ENCODE measurements around the gene BRME1. TPM values are rescaled to one million over a fixed set of nuclear protein-coding genes. Genes with fewer than 3 reads are reported as not detected.

BRME1 gene
- total and polyA plus RNA-seq, 2 of the 13 experiments (the other 11 are each of a cell fraction or from before 2014, with no cell fraction given), result 0.74 to 1.5 TPM

DNA sequence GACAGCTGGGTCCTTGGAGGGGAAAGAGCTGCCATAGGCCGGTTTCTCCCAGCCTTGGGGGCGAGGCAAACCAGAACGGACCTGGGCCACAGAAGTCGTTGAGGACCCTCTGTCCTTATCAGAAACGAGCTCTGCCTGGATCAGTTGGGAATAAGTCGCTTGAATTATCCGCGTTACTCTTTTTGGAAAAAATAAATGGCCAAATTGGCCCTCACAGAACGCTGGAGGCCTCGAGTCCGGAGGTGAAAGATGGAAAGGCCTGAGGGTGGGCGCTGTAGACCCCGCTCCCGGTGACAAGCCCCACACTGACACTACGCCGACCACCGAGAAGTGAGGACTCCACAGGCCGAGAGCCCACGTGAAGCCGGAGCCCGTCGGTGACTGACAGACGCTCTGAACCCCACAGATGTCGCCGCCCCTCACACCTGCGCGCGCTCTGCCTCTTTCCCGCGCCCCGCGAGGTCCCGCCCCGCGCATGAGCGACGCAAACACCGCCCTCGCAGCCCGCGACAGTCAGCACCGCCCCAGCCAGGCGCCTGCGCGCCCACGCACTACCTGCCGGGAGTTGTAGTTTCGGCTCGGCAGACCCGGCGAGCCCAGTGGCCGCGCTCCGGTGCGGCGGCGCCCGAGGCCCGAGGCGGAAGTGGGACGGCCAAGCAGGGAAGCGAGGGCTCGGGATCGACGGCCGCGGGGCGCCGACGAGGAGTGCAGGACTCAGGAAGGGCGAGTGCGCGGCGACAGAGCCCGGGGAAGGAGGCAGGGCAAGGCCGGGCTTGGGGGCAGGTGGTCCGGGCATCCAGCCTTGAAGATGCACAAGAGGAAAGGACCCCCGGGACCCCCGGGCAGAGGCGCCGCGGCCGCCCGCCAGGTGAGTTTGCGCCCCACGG lies at the start of gene BRME1, which contains the start of gene CC2D1A (continued):
- TF ChIP-seq, protein P1, sequence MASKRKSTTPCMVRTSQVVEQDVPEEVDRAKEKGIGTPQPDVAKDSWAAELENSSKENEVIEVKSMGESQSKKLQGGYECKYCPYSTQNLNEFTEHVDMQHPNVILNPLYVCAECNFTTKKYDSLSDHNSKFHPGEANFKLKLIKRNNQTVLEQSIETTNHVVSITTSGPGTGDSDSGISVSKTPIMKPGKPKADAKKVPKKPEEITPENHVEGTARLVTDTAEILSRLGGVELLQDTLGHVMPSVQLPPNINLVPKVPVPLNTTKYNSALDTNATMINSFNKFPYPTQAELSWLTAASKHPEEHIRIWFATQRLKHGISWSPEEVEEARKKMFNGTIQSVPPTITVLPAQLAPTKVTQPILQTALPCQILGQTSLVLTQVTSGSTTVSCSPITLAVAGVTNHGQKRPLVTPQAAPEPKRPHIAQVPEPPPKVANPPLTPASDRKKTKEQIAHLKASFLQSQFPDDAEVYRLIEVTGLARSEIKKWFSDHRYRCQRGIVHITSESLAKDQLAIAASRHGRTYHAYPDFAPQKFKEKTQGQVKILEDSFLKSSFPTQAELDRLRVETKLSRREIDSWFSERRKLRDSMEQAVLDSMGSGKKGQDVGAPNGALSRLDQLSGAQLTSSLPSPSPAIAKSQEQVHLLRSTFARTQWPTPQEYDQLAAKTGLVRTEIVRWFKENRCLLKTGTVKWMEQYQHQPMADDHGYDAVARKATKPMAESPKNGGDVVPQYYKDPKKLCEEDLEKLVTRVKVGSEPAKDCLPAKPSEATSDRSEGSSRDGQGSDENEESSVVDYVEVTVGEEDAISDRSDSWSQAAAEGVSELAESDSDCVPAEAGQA (IDR thresholded peaks at IDR 0.05; ENCODE audit: low read depth), result no peak; the same call in none of the 2 replicates
- TF ChIP-seq, protein P1 (CRISPR knock-in tag; IDR thresholded peaks at IDR 0.05; ENCODE audit: borderline replicate concordance), result peak; percentile 73; the same call in 1 of the 2 replicates
- TF ChIP-seq, protein P2, sequence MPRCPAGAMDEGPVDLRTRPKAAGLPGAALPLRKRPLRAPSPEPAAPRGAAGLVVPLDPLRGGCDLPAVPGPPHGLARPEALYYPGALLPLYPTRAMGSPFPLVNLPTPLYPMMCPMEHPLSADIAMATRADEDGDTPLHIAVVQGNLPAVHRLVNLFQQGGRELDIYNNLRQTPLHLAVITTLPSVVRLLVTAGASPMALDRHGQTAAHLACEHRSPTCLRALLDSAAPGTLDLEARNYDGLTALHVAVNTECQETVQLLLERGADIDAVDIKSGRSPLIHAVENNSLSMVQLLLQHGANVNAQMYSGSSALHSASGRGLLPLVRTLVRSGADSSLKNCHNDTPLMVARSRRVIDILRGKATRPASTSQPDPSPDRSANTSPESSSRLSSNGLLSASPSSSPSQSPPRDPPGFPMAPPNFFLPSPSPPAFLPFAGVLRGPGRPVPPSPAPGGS (CRISPR knock-in tag; IDR thresholded peaks at IDR 0.05), result peak; percentile 97
- TF ChIP-seq ZNF562 (CRISPR knock-in tag; IDR thresholded peaks at IDR 0.05; ENCODE audit: borderline replicate concordance) (no peak), RXRA (CRISPR knock-in tag; IDR thresholded peaks at IDR 0.05) (peak; percentile 75), NONO (IDR thresholded peaks at IDR 0.05) (no peak), NONO (CRISPR knock-in tag; conservative IDR thresholded peaks at IDR 0.05) (peak; percentile 88)
- TF ChIP-seq, protein P3, sequence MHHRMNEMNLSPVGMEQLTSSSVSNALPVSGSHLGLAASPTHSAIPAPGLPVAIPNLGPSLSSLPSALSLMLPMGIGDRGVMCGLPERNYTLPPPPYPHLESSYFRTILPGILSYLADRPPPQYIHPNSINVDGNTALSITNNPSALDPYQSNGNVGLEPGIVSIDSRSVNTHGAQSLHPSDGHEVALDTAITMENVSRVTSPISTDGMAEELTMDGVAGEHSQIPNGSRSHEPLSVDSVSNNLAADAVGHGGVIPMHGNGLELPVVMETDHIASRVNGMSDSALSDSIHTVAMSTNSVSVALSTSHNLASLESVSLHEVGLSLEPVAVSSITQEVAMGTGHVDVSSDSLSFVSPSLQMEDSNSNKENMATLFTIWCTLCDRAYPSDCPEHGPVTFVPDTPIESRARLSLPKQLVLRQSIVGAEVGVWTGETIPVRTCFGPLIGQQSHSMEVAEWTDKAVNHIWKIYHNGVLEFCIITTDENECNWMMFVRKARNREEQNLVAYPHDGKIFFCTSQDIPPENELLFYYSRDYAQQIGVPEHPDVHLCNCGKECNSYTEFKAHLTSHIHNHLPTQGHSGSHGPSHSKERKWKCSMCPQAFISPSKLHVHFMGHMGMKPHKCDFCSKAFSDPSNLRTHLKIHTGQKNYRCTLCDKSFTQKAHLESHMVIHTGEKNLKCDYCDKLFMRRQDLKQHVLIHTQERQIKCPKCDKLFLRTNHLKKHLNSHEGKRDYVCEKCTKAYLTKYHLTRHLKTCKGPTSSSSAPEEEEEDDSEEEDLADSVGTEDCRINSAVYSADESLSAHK (CRISPR knock-in tag; IDR thresholded peaks at IDR 0.05; ENCODE audit: borderline replicate concordance), result 0 out of 2 replicates have a peak, but pooled peaks have one; percentile 24
- TF ChIP-seq, protein P4, sequence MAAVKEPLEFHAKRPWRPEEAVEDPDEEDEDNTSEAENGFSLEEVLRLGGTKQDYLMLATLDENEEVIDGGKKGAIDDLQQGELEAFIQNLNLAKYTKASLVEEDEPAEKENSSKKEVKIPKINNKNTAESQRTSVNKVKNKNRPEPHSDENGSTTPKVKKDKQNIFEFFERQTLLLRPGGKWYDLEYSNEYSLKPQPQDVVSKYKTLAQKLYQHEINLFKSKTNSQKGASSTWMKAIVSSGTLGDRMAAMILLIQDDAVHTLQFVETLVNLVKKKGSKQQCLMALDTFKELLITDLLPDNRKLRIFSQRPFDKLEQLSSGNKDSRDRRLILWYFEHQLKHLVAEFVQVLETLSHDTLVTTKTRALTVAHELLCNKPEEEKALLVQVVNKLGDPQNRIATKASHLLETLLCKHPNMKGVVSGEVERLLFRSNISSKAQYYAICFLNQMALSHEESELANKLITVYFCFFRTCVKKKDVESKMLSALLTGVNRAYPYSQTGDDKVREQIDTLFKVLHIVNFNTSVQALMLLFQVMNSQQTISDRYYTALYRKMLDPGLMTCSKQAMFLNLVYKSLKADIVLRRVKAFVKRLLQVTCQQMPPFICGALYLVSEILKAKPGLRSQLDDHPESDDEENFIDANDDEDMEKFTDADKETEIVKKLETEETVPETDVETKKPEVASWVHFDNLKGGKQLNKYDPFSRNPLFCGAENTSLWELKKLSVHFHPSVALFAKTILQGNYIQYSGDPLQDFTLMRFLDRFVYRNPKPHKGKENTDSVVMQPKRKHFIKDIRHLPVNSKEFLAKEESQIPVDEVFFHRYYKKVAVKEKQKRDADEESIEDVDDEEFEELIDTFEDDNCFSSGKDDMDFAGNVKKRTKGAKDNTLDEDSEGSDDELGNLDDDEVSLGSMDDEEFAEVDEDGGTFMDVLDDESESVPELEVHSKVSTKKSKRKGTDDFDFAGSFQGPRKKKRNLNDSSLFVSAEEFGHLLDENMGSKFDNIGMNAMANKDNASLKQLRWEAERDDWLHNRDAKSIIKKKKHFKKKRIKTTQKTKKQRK (IDR thresholded peaks at IDR 0.05; ENCODE audit: low read length), result no peak
- TF ChIP-seq, protein P5, sequence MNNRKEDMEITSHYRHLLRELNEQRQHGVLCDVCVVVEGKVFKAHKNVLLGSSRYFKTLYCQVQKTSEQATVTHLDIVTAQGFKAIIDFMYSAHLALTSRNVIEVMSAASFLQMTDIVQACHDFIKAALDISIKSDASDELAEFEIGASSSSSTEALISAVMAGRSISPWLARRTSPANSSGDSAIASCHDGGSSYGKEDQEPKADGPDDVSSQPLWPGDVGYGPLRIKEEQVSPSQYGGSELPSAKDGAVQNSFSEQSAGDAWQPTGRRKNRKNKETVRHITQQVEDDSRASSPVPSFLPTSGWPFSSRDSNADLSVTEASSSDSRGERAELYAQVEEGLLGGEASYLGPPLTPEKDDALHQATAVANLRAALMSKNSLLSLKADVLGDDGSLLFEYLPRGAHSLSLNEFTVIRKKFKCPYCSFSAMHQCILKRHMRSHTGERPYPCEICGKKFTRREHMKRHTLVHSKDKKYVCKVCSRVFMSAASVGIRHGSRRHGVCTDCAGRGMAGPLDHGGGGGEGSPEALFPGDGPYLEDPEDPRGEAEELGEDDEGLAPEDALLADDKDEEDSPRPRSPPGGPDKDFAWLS (CRISPR knock-in tag; IDR thresholded peaks at IDR 0.05; ENCODE audit: borderline replicate concordance), result no peak
